HL-60 (cell line): ENCODE measurements around the gene ASB10.

Experiments used
- DNase-seq, 2 experiments: peaks; one replicate each; pipeline ENCODE4 v3.0.0-alpha.2; 2010 to 2020; ENCODE audit warnings: low read depth in 1 of 2, low spot score in 1 of 2
- H3K27ac ChIP-seq: fragments of 250-450 bp; sonication (Bioruptor Pico); replicated peaks from 2 replicates; pipeline ENCODE4 v1.5.1; 2020; ENCODE audit warnings: mild to moderate bottlenecking, moderate library complexity
- H3K27me3 ChIP-seq: fragments of 250-450 bp; sonication (Bioruptor Pico); 2 replicates; pipeline ENCODE4 v1.5.1; 2021; ENCODE audit warnings: mild to moderate bottlenecking, moderate library complexity; ENCODE audit not compliant: insufficient read depth, poor library complexity, severe bottlenecking
- H3K4me3 ChIP-seq: replicated peaks from 2 replicates; pipeline ENCODE4 v1.5.1; 2011; ENCODE audit warnings: mild to moderate bottlenecking, control low read depth, low read length; ENCODE audit not compliant: insufficient read depth
- GABPA ChIP-seq: IDR thresholded peaks from 2 replicates; pipeline ENCODE4 v1.6.1; 2012; ENCODE audit warnings: low read depth
- POLR2AphosphoS5 ChIP-seq: IDR thresholded peaks from 2 replicates; pipeline ENCODE4 v1.6.1; 2012; ENCODE audit warnings: low read depth
- REST ChIP-seq: IDR thresholded peaks from 2 replicates; pipeline ENCODE4 v1.6.1; 2012; ENCODE audit warnings: low read depth; ENCODE audit not compliant: insufficient replicate concordance
- SPI1 ChIP-seq: IDR thresholded peaks from 2 replicates; pipeline ENCODE4 v1.6.1; 2012; ENCODE audit warnings: low read depth, mild to moderate bottlenecking, borderline replicate concordance
- TF ChIP-seq, protein P1 (sequence below): IDR thresholded peaks from one replicate; pipeline ENCODE4 v1.5.1; 2011; ENCODE audit warnings: low read length, control low read depth, inconsistent platforms; ENCODE audit not compliant: insufficient read depth

ASB10 gene

DNA sequence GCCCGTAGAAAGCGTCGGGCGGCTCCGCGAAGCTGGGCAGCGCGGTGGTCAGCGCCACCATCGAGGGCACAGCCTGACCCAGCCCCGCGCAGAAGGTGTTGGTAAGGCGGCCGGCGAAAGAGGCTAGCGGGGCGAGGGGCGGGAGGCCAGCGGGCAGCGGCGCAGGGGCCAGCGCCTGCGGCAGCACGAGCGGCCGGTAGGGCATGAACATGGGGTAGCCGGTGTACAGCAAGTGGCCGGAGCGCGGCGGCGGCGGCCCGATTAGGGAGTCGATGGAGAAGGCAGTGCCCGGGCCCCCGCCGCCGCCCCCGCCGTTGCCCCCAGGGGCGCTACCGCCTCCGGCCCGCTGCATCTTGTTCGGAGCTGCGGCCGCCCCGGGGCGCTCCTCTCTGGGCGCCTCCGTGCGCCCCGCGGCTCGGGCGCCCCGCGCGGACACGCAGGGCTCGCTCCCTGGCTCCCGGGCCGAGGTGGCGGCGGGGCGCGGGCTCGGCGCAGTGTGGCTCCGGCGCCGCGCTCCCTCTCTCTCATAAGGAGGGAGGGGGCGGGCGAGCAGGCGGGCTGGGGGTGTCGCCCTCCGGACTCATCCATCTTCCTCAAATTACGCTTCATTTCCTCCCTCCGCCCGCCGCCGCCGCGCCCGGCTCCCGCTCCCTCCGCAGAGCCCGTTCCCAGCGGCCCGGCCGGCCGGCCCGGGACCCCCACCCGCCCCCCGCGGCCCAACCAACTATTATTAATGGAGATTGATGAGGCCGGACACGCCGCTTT lies 19.7 kb downstream of the ASB10 start, which contains the start of gene GBX1:
Gene GBX1, minus strand, starts transcription at position 498 of the 765 bp plus-strand sequence. Its CDS starts 146 bp downstream, at position 352.
- H3K27me3 ChIP-seq: peaks cover 58% of the 10 kb centered on the region
- peak within 1 kb of the TSS; percentile 30 for H3K4me3 ChIP-seq
- TF ChIP-seq POLR2AphosphoS5 (no peak), REST (no peak), GABPA (no peak), SPI1 (no peak)
- TF ChIP-seq, protein P1, sequence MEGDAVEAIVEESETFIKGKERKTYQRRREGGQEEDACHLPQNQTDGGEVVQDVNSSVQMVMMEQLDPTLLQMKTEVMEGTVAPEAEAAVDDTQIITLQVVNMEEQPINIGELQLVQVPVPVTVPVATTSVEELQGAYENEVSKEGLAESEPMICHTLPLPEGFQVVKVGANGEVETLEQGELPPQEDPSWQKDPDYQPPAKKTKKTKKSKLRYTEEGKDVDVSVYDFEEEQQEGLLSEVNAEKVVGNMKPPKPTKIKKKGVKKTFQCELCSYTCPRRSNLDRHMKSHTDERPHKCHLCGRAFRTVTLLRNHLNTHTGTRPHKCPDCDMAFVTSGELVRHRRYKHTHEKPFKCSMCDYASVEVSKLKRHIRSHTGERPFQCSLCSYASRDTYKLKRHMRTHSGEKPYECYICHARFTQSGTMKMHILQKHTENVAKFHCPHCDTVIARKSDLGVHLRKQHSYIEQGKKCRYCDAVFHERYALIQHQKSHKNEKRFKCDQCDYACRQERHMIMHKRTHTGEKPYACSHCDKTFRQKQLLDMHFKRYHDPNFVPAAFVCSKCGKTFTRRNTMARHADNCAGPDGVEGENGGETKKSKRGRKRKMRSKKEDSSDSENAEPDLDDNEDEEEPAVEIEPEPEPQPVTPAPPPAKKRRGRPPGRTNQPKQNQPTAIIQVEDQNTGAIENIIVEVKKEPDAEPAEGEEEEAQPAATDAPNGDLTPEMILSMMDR: no peak
- no peak for DNase-seq
- H3K27ac ChIP-seq: no peak within 1 kb of the TSS

GRCh38 chr7:151166629-151167196 lies 20.3 kb downstream of the ASB10 start:
- Histone ChIP-seq H3K4me3 (peak overlapping the region; percentile 23), H3K27me3 (peaks cover 61% of the 10 kb centered on the region), H3K27ac (no peak overlapping the region)
- TF ChIP-seq SPI1 (no peak), POLR2AphosphoS5 (no peak), REST (no peak)
- TF ChIP-seq, protein P1: no peak
- no peak for DNase-seq

- Histone ChIP-seq H3K27ac (no peak overlapping the region), H3K27me3 (peaks cover 49% of the 10 kb centered on the region), H3K4me3 (no peak overlapping the region)
- TF ChIP-seq POLR2AphosphoS5 (no peak), SPI1 (no peak)
- DNase-seq: no peak
Measured at GRCh38 chr7:151161757-151162156, 25.3 kb downstream of the ASB10 start.

DNA sequence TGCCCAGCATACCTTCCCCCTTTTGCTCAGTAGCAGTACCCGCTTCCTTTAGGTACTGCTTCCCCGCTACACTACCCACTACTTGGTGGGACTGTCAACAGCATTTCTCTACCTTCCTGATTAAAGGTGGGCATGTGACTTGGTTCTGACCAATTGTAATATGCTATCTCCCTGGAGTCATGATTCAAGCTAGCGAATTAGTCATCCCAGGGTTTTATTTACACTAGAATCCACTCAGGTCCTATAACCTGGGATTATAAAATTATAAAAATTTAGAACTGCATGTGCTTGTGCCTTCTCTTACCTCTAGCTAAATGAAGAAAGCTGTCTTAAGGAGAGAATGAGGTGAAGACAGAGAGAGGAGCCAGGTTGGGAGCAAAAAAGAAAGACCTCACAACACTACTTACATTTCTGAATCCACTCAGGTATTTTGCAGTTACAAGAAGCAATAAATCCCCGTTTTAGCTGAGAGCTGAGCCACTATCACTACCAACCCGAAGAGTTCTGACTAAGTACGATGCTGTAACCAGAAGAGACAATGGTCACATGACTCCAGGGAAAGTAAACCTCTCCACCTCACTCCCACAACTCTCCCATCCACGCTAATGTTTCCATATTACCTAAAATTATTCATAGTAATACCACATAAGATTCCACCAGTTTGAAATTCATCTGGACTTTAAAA lies 29.3 kb downstream of the ASB10 start:
- TF ChIP-seq SPI1: no peak
- no peak for TF ChIP-seq GABPA
- TF ChIP-seq REST: no peak
- TF ChIP-seq POLR2AphosphoS5: no peak
- TF ChIP-seq, protein P1: no peak
- H3K27me3 ChIP-seq: peaks cover 28% of the 10 kb centered on the region
- no peak overlapping the region for H3K4me3 ChIP-seq
- H3K27ac ChIP-seq: no peak overlapping the region
- DNase-seq: no peak
